Esophagus muscularis mucosa (tissue), 4 donors: Measurements from ENCODE around the gene UTF1. TPM values are rescaled to one million over a fixed set of nuclear protein-coding genes. Genes with fewer than 3 reads are reported as not detected.

ENCODE experiments used
- DNase-seq: peaks from one replicate; pipeline ENCODE4 v3.0.0-alpha.2; 2017; ENCODE audit errors: extremely low spot score
- H3K27ac ChIP-seq, 4 donors: fragments of 200-600 bp; sonication (generic); replicated peaks in 1 of 4; 1 replicate in 3 of 4; 2 replicates in 1 of 4; pipeline ENCODE4 v1.5.1; 2016 to 2019; ENCODE audit warnings: mild to moderate bottlenecking in 1 of 4
- H3K27me3 ChIP-seq, 4 donors: fragments of 200-600 bp; sonication (generic); one replicate each; pipeline versions ENCODE4 v1.5.1 to v1.6.0; 2016 to 2019
- H3K36me3 ChIP-seq, 4 donors: fragments of 200-600 bp; sonication (generic); one replicate each; pipeline ENCODE4 v1.5.1; 2016 to 2019
- H3K4me1 ChIP-seq, 4 donors: fragments of 200-600 bp; sonication (generic); one replicate each; pipeline ENCODE4 v1.5.1; 2016 to 2019
- H3K4me3 ChIP-seq, 4 donors: fragments of 200-600 bp; sonication (generic); 1 replicate in 2 of 4; 2 replicates in 2 of 4; pipeline ENCODE4 v1.5.1; 2016 to 2019; ENCODE audit warnings: mild to moderate bottlenecking in 4 of 4, moderate library complexity in 1 of 4
- H3K9me3 ChIP-seq, 4 donors: fragments of 200-600 bp; sonication (generic); 1 replicate in 3 of 4; 2 replicates in 1 of 4; pipeline ENCODE4 v1.5.1; 2016 to 2019
- CTCF ChIP-seq, 3 experiments: fragments of 200-600 bp in 2 of 3; fragments of 450-650 bp in 1 of 3; sonication (generic) in 2 of 3; IDR thresholded peaks; one replicate each; pipeline ENCODE4 v1.5.1; 2017 to 2019; ENCODE audit warnings: antibody characterized with exemption in 3 of 3, mild to moderate bottlenecking in 2 of 3, moderate library complexity in 1 of 3
- EP300 ChIP-seq: sonication (generic); formaldehyde crosslinking; IDR thresholded peaks from one replicate; pipeline ENCODE4 v1.6.1; 2017; ENCODE audit warnings: antibody characterized with exemption
- POLR2A ChIP-seq: fragments of 450-650 bp; IDR thresholded peaks from one replicate; pipeline ENCODE4 v1.6.1; 2017; ENCODE audit warnings: antibody characterized with exemption, moderate library complexity, mild to moderate bottlenecking, low read depth
- POLR2AphosphoS5 ChIP-seq, 2 donors: sonication (generic); formaldehyde crosslinking; IDR thresholded peaks; one replicate each; pipeline ENCODE4 v1.6.1; 2017; ENCODE audit warnings: antibody characterized with exemption in 2 of 2
- WGBS: methylation state at CpG from one replicate; pipeline ENCODE4 v1.1.5; 2018; 5-methylcytosine and 5-hydroxymethylcytosine counted together
- intact Hi-C: fragments of 100-400 bp; cut with DNase I; formaldehyde crosslinking; loops from one replicate; pipeline ENCODE4 v1.15.1; 2023
- total RNA-seq, 4 donors: library from RNA; depleted of rRNA; stranded (reverse); fragments of >200 nt; gene quantifications; one replicate each; pipeline versions ENCODE4 v1.1.0 to v1.2.1, GENCODE V29; 2016

The UTF1 gene
- total RNA-seq, 4 donors from 2014 or later: not detected

DNA sequence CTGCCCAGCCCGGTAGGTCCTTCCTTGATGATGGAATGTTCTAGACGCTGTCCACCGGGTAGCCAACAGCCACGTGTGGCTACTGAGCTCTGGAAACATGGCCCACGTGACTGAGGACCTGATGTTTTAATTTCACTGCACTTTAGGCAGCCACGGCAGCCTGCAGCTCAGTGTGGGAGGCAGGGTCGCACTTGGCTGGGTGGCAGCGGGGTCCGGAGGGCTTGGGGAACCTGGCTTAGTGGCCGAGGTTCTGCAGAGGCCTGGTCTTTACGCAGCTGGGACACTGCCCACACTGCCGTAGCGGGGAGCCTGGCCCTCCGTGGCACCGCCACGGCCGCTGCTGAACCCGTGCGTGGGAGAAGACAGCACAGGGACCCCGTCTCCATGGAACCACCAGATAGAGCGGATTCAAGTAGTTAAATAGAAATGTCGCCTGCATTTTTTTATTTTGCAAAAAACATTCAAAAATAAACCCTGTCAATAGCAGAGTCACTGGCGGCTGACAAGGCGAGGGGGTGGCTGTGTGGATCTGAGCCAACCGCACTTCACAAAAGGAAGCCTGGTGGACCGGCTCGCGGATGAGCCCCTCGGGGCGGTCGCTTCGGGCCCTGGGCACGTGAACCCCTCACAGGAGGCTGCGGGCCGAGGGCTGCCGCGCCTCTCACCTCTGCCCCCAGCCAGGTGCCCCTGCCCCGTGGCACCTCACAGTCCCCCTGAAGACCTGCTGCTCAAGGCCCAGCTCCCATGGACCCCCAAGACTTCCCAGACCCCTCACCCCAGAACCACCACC lies 25.6 kb upstream of the UTF1 start:
- no peak for TF ChIP-seq EP300
- no peak for TF ChIP-seq POLR2AphosphoS5 (IDR thresholded peaks at IDR 0.05)
- no peak for TF ChIP-seq CTCF (IDR thresholded peaks at IDR 0.05)
- no peak for TF ChIP-seq POLR2A
- 93% methylated on average over 15 of the region's 38 CpGs for WGBS
- Histone ChIP-seq H3K9me3 (no peaks in the 10 kb centered on the region), H3K27ac (no peak overlapping the region), H3K27me3 (peaks cover 0 to 19% (median 0%) of the 10 kb centered on the region in 4 donors), H3K4me1 (no peaks in the 10 kb centered on the region), H3K36me3 (no peaks in the 10 kb centered on the region), H3K4me3 (no peak overlapping the region)
- intact Hi-C loops: no loop called here
- DNase-seq: no peak

- 90% methylated on average over 2 of the region's 23 CpGs for WGBS
- no peak for DNase-seq
- intact Hi-C loops: no loop called here
- no peaks in the 10 kb centered on the region for H3K9me3 ChIP-seq
- H3K27ac ChIP-seq: no peak overlapping the region
- H3K4me1 ChIP-seq: no peaks in the 10 kb centered on the region
- H3K36me3 ChIP-seq: no peaks in the 10 kb centered on the region
- no peak overlapping the region for H3K4me3 ChIP-seq
- TF ChIP-seq CTCF (IDR thresholded peaks at IDR 0.05) (no peak), EP300 (no peak), POLR2A (no peak), POLR2AphosphoS5 (IDR thresholded peaks at IDR 0.05) (no peak)
- H3K27me3 ChIP-seq: peaks cover 0 to 15% (median 0%) of the 10 kb centered on the region in 4 donors
Observed at GRCh38 chr10:133205146-133205545, 24.9 kb upstream of the UTF1 start.

GRCh38 chr10:133206356-133207040 lies 23.5 kb upstream of the UTF1 start:
- Histone ChIP-seq H3K4me3 (no peak overlapping the region), H3K36me3 (no peaks in the 10 kb centered on the region), H3K27ac (no peak overlapping the region), H3K9me3 (no peaks in the 10 kb centered on the region), H3K27me3 (peaks cover 0 to 17% (median 0%) of the 10 kb centered on the region in 4 donors), H3K4me1 (no peaks in the 10 kb centered on the region)
- TF ChIP-seq POLR2A: no peak
- no peak for TF ChIP-seq CTCF (IDR thresholded peaks at IDR 0.05)
- no peak for TF ChIP-seq EP300
- 88% methylated on average over 13 of the region's 17 CpGs for WGBS
- DNase-seq: no peak
- intact Hi-C loops: no loop called here

GRCh38 chr10:133207041-133207600 lies 22.9 kb upstream of the UTF1 start:
- no peaks in the 10 kb centered on the region for H3K4me1 ChIP-seq
- no peak for DNase-seq
- H3K9me3 ChIP-seq: no peaks in the 10 kb centered on the region
- WGBS: 91% methylated on average over 28 of the region's 36 CpGs
- intact Hi-C loops: no loop called here
- TF ChIP-seq EP300 (no peak), POLR2A (no peak), POLR2AphosphoS5 (IDR thresholded peaks at IDR 0.05) (no peak), CTCF (IDR thresholded peaks at IDR 0.05) (no peak)
- H3K4me3 ChIP-seq: no peak overlapping the region
- H3K36me3 ChIP-seq: no peaks in the 10 kb centered on the region
- no peak overlapping the region for H3K27ac ChIP-seq
- peaks cover 0 to 19% (median 0%) of the 10 kb centered on the region in 4 donors for H3K27me3 ChIP-seq
